D721Med (cell line): Measurements from ENCODE around the gene ITIH2.
"Not testable (repeated sequence)": the region's sequence is repeated elsewhere in the genome, so short reads cannot be mapped to it uniquely, and the experiment has no call there.

Source experiments
- DNase-seq: peaks from one replicate; pipeline ENCODE4 v3.0.0; 2011; ENCODE audit warnings: low spot score; ENCODE audit not compliant: insufficient read length
- FAIRE-seq: peaks from 2 replicates; lab custom pipeline; 2011; peaks lifted over from hg19 to GRCh38; lab: Jason Lieb, UNC
- CTCF ChIP-seq: IDR thresholded peaks from 2 replicates; pipeline ENCODE4 v1.5.1; 2012; ENCODE audit warnings: mild to moderate bottlenecking, control low read depth; ENCODE audit not compliant: insufficient read depth; ENCODE audit errors: missing control alignments

Gene ITIH2

GRCh38 chr10:7707102-7707501 lies 4.0 kb downstream of the ITIH2 start:
- TF ChIP-seq CTCF, result no peak
- no peak for DNase-seq
- FAIRE-seq, result no peak

GRCh38 chr10:7707858-7708622 lies 4.9 kb downstream of the ITIH2 start:
- no peak for DNase-seq
- no peak for TF ChIP-seq CTCF
- no peak for FAIRE-seq

- FAIRE-seq (no peak), DNase-seq (no peak)
- no peak for TF ChIP-seq CTCF
Measured at GRCh38 chr10:7708832-7709231, 5.7 kb downstream of the ITIH2 start.

GRCh38 chr10:7710446-7710845 lies 7.3 kb downstream of the ITIH2 start:
- FAIRE-seq, result no peak
- no peak for TF ChIP-seq CTCF
- no peak for DNase-seq

GRCh38 chr10:7711075-7711474 lies 8.0 kb downstream of the ITIH2 start:
- DNase-seq, FAIRE-seq: not testable (repeated sequence)

- TF ChIP-seq CTCF, result no peak
- DNase-seq (no peak), FAIRE-seq (no peak)
Measured at GRCh38 chr10:7715515-7715914, 12.4 kb downstream of the ITIH2 start.

- FAIRE-seq, result no peak
- DNase-seq, result no peak
- no peak for TF ChIP-seq CTCF
Measured at GRCh38 chr10:7717767-7718166, 14.7 kb downstream of the ITIH2 start.
